Stimulated activated CD4-positive, alpha-beta T cell treated with anti-CD3 and anti-CD28 coated beads, Interleukin-4, amount 100 ng/mL, for 24 hours (primary cell): ENCODE data around the gene LRRC2.
"Not testable (repeated sequence)": the region's sequence is repeated elsewhere in the genome, so short reads cannot be mapped to it uniquely, and the experiment has no call there.

Source experiments
- DNase-seq: peaks from one replicate; pipeline ENCODE4 v3.0.0-alpha.2; 2020

Gene LRRC2

GRCh38 chr3:46549989-46550388 lies 16.1 kb downstream of the LRRC2 start:
- no peak for DNase-seq

GRCh38 chr3:46549408-46549904 lies 16.6 kb downstream of the LRRC2 start:
- DNase-seq, result no peak

GRCh38 chr3:46548611-46549010 lies 17.5 kb downstream of the LRRC2 start:
- not testable (repeated sequence) for DNase-seq

DNA sequence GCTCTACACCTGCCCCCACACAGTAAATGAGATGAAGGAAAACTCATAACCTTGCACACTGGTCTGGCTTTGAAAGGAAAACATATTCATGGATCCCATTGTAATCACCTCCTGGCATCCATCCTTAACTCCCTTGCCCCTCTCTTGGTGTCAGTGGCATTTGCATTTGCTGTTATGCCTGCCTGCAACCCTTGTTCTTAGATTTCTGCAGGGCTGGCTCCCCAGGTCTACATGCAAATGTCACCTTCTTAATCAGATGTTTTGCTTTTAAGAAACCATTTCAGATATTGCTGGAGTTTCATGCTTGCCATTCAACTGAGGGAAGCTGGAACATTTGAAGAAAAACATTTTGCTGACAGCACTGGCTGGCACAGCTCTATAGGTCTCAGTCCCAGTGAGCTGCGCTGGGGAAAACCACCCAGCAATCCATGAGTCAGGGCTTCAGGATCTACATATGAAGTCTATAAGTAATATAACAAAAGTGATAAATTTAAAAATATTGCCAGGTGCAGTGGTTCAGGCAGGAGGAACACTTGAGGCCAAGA lies 19.1 kb downstream of the LRRC2 start:
- no peak for DNase-seq

DNA sequence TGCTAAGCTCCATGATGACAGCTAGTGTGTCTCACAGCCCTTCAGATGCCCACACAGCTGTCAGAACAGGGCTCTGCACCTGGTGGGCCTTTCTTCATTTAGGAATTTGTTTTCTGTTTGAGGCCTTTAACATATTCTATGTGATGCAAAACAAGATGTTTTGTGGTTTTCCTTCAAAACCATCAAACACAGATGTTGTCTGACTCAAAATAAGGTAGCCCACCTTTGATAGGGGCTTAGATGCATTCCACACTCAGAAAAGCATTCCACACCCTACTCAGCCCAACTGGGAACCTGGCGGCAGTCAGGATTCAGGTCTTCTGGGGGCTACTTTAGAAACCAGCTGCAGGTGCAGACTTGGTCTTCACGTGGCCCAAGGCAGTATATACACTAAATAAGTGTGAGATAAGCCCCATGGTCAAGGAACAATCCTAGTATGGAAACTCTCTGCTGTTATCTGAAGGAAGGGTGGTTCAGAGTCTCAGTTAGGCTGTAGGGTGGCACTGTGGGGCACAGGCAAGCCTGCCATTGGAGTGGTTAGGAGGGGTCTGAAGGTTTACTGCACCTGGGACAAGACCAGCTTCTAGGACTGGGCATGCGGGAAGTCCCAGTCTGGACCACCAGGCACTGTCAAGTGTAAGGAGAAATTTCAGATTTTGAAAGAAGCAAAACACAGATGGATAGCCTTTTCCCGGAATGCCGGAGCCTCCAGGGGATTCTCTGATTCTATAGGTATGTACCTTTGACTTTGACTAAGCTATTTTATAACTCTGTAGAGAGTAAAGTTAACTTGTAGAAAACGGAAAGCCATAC lies 20.1 kb downstream of the LRRC2 start:
- DNase-seq, result no peak

GRCh38 chr3:46544771-46545503 lies 21.2 kb downstream of the LRRC2 start:
- DNase-seq, result no peak

GRCh38 chr3:46542801-46543201 lies 23.3 kb downstream of the LRRC2 start:
- no peak for DNase-seq

DNA sequence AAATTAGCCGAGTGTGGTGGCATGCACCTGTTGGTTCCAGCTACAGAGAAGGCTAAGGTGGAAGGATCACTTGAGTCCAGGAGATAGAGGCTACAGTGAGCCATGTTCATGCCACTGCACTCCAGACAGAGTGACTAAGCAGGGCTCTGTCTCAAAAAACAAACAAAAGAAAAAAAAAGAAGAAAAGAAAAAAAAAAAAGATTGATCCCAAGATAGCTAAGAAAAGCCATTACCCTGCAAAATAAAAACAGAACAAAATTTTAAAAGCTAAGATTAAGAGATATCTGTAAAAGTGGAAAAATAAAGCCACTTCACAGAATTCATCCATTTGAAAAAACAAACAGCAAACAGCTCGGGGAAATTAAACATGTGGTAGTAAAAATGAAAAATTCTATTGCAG lies 23.8 kb downstream of the LRRC2 start:
- DNase-seq, result no peak

GRCh38 chr3:46541835-46542234 lies 24.3 kb downstream of the LRRC2 start:
- DNase-seq, result no peak

DNA sequence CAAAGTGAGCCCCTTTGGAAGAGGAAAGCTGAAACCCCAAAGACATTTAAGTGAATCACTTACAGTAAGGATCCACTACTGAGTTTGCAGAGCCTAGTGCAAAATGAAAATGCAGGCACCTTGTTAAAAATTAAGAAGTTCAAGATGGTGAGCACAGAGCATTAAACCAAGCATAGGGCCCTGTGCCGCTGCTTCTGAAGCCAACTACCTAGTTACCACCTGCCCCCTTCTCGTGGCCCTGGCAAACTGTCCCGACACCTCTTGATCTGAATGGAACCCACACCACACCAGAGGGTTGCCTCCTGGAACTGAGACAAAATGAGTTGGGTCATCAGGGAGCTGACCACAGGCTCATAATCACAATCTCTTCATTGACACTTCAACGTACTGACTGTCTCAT lies 25.6 kb downstream of the LRRC2 start:
- DNase-seq, result no peak

DNA sequence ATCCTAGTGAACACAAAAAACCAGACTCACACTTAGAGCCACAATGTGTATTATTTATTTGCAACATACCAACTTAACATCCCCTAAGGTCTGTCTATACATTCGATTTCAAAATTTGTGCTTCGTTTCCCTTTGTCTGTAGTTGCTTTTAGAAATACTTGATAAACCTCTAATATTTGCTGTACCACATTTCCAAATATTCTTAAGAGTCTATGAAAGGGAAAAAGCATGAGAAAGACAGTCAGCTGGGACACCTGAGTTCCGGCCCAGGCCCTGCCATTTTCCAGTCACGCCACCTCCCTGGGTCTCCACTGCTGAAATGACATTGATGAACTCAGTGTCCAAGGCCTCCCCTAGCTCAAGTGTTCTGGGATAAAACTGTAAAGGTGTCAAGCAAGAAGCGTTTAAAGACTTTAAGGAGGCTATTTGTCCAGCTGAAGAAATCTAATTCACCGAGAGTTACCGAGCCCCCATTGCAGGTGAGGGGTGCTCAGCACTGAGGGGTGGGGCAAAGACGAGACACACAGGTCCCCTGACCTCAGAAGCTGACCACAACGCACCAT lies 26.6 kb downstream of the LRRC2 start:
- DNase-seq, result no peak

- peak; percentile 70 for DNase-seq
These were observed 27.2 kb downstream of the LRRC2 start for GRCh38 chr3:46538803-46539442.

DNA sequence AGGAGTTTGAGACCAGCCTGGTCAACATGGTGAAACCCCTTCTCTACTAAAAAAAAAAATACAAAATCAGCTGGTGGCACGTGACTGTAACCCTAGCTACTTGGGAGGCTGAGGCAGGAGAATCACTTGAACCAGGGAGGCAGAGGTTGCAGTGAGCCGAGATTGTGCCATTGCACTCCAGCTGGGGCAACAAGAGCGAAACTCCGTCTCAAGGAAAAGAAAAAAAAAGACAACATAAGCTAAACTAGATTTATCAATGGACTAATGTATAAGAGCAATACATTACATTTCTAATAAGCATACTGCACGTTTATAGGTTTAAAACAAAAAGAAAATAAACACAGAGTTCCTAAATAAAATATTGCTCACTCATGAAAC lies 27.7 kb downstream of the LRRC2 start:
- not testable (repeated sequence) for DNase-seq

GRCh38 chr3:46537779-46538178 lies 28.3 kb downstream of the LRRC2 start:
- DNase-seq, result no peak

- DNase-seq, result no peak
These were observed 28.8 kb downstream of the LRRC2 start for GRCh38 chr3:46537316-46537715.

DNA sequence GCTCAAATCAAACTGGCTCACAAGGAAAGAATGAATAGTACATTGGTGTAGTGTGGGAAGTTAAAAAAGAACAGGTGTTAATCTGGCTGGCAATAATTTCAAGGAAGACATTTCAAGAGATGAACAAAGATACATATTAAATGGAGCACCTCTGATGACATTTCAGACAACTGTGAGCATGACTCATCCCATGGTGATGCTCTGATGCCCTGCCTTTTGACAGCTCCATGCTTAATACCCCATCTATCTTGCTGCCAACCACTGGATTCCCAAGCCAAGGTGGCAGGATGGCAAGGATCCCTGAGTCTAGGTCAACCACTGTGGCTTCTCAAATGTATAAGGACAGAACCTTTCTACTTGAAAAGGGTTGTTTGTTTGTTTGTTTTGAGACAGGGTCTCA lies 29.3 kb downstream of the LRRC2 start:
- no peak for DNase-seq

- DNase-seq, result no peak
These were observed 30.4 kb downstream of the LRRC2 start for GRCh38 chr3:46535746-46536145.

GRCh38 chr3:46533091-46533490 lies 33.0 kb downstream of the LRRC2 start:
- no peak for DNase-seq

- no peak for DNase-seq
These were observed 38.9 kb downstream of the LRRC2 start for GRCh38 chr3:46527239-46527638.

DNA sequence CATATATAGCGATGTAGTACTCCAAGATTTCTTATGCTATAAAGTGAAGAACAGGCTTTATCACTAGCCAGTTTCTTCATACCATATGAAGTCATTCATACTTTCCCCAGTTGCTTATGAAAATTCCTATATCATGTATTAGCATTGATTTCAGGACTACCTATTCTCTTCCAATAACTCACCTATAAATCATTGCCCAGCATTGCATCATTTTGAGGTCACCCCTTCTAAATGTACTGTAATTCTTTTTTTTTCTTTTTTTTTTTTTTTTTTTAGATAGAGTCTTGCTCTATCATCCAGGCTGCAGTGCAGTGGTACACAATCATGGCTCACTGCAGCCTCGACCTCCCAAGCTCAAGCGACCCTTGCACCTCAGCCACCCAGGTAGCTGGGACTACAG lies 41.3 kb downstream of the LRRC2 start:
- no peak for DNase-seq

DNA sequence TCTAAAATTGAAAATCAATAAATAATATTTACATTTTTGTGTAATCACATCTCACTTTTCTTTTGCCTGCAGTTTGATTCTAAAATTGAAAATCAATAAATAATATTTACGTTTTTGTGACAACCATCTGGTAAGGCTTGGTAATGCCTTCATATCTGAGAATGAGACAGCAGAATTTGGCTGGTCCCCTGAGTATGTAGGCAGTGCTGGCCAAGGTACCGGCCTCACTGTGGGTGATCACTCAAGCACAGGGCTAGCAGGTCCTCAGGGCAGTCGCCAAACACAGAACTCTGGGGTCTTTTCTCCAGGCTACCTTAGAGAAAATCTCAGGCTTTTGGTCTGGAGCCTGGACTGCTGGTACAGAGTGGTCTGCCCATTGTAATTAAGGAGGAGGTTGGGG lies 42.1 kb downstream of the LRRC2 start:
- DNase-seq, result no peak

DNA sequence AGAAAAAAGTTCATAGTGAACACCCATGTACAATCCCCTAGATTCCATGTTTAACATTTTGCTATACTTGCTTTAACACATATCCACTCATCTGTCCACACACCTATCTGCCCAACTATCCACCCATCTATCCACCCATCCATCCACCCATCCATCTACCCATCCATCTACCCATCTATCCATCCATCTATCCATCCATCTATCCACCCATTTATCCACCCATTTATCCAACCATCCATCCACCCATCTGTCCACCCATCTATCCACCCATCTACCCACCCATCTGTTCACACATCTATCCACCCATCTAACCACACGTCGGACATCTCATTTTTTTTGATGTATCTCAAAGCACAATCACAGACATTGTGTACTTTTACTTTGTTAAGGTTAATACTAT lies 42.5 kb downstream of the LRRC2 start:
- no peak for DNase-seq

DNA sequence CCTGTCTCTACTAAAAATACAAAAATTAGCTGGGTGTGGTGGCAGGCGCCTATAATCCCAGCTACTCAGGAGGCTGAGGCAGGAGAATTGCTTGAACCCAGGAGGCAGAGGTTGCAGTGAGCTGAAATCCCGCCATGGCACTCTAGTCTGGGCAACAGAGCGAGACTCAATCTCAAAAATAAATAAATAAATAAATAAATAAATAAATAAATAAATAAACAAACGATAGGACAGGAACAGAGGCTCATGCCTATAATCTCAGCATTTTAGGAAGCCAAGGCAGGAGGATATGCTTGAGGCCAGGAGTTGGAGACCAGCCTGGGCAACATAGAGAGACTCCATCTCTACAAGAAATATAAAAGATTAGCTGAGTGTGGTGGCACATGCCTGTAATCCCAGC lies 43.9 kb downstream of the LRRC2 start:
- DNase-seq, result not testable (repeated sequence)
